GM23338 (cell line): Measurements from ENCODE around the gene SCFD2. TPM values are rescaled to one million over a fixed set of nuclear protein-coding genes. Genes with fewer than 3 reads are reported as not detected.

Experiments used
- ATAC-seq: fragments of 200-7000 bp; cut with Tn5 transposase; 3 replicates; pipeline ENCODE4 v1.9.1; 2020
- DNase-seq: peaks from one replicate; pipeline ENCODE4 v3.0.0-alpha.2; 2015; ENCODE audit warnings: low spot score
- H2AFZ ChIP-seq: fragments of 200-600 bp; sonication (generic); 2 replicates; pipeline ENCODE4 v1.8.0; 2016; ENCODE audit warnings: antibody characterized with exemption, mild to moderate bottlenecking, moderate library complexity
- H3F3A ChIP-seq: fragments of 200-600 bp; sonication (generic); replicated peaks from 2 replicates; pipeline ENCODE4 v1.8.0; 2017; ENCODE audit warnings: antibody characterized with exemption, mixed run types, low read depth
- H3K27ac ChIP-seq: fragments of 200-600 bp; sonication (generic); 2 replicates; pipeline ENCODE4 v1.6.1; 2016; ENCODE audit warnings: low read depth
- H3K27me3 ChIP-seq: fragments of 200-600 bp; sonication (generic); 2 replicates; pipeline ENCODE4 v1.8.0; 2016; ENCODE audit warnings: mild to moderate bottlenecking, mixed run types, moderate library complexity; ENCODE audit not compliant: insufficient read depth
- H3K36me3 ChIP-seq: fragments of 200-600 bp; sonication (generic); 2 replicates; pipeline ENCODE4 v1.8.0; 2016; ENCODE audit warnings: mild to moderate bottlenecking; ENCODE audit not compliant: insufficient read depth
- H3K4me1 ChIP-seq: fragments of 200-600 bp; sonication (generic); 2 replicates; pipeline ENCODE4 v1.8.0; 2016; ENCODE audit warnings: mild to moderate bottlenecking, moderate library complexity; ENCODE audit not compliant: insufficient read depth
- H3K4me2 ChIP-seq: fragments of 200-600 bp; sonication (generic); 2 replicates; pipeline ENCODE4 v1.7.1; 2017; ENCODE audit warnings: mixed run types
- H3K4me3 ChIP-seq: fragments of 200-600 bp; sonication (generic); 2 replicates; pipeline ENCODE4 v1.6.1; 2016; ENCODE audit warnings: mixed run types
- H3K79me2 ChIP-seq: fragments of 200-600 bp; sonication (generic); replicated peaks from 2 replicates; pipeline ENCODE4 v1.8.0; 2017; ENCODE audit warnings: mild to moderate bottlenecking; ENCODE audit not compliant: insufficient read depth
- H3K9me2 ChIP-seq: fragments of 200-600 bp; sonication (generic); 2 replicates; pipeline ENCODE4 v1.8.0; 2017; ENCODE audit not compliant: insufficient read depth
- H4K20me1 ChIP-seq: fragments of 200-600 bp; sonication (generic); replicated peaks from 2 replicates; pipeline ENCODE4 v1.8.0; 2017; ENCODE audit warnings: mild to moderate bottlenecking; ENCODE audit not compliant: insufficient read depth
- H3K27ac Mint-ChIP-seq: 2 replicates; pipeline ENCODE4 v1.8.0; 2020; ENCODE audit warnings: inconsistent platforms, mild to moderate bottlenecking, moderate library complexity, mixed read lengths
- H3K27me3 Mint-ChIP-seq: 3 replicates; pipeline ENCODE4 v1.8.0; 2022; ENCODE audit warnings: low read depth, mild to moderate bottlenecking, moderate library complexity, mixed read lengths, inconsistent platforms; ENCODE audit not compliant: insufficient read depth, poor library complexity
- H3K36me3 Mint-ChIP-seq: 3 replicates; pipeline ENCODE4 v1.8.0; 2021; ENCODE audit warnings: low read depth, mild to moderate bottlenecking, inconsistent platforms, moderate library complexity, mixed read lengths
- H3K4me1 Mint-ChIP-seq: 3 replicates; pipeline ENCODE4 v1.8.0; 2020; ENCODE audit warnings: mild to moderate bottlenecking, inconsistent platforms, mixed read lengths
- H3K4me3 Mint-ChIP-seq: 3 replicates; pipeline ENCODE4 v1.8.0; 2021; ENCODE audit warnings: moderate library complexity, mild to moderate bottlenecking, inconsistent platforms, mixed read lengths
- H3K9me3 Mint-ChIP-seq: 3 replicates; pipeline ENCODE4 v1.8.0; 2020; ENCODE audit warnings: moderate library complexity, mild to moderate bottlenecking, inconsistent platforms, mixed read lengths
- CREB1 ChIP-seq: fragments of 250-450 bp; sonication (Bioruptor Pico); IDR thresholded peaks from 2 replicates; pipeline ENCODE4 v1.5.0; 2020; ENCODE audit warnings: low read depth, mild to moderate bottlenecking, moderate library complexity
- ETS1 ChIP-seq: IDR thresholded peaks from 2 replicates; pipeline ENCODE4 v1.6.1; 2016; ENCODE audit warnings: antibody characterized with exemption
- EZH2 ChIP-seq: fragments of 200-600 bp; sonication (generic); IDR thresholded peaks from one replicate; pipeline ENCODE4 v1.8.0; 2017; ENCODE audit warnings: antibody characterized with exemption, mild to moderate bottlenecking, low read depth; ENCODE audit not compliant: unreplicated experiment
- EZH2phosphoT487 ChIP-seq: fragments of 200-600 bp; sonication (generic); IDR thresholded peaks from one replicate; pipeline ENCODE4 v1.8.1; 2018; ENCODE audit warnings: antibody characterized with exemption; ENCODE audit not compliant: unreplicated experiment
- JUNB ChIP-seq: IDR thresholded peaks from one replicate; pipeline ENCODE4 v1.6.1; 2016; ENCODE audit warnings: antibody characterized with exemption; ENCODE audit not compliant: unreplicated experiment
- NANOG ChIP-seq: IDR thresholded peaks from 2 replicates; pipeline ENCODE4 v1.6.1; 2016; ENCODE audit warnings: antibody characterized with exemption, borderline replicate concordance
- POLR2AphosphoS5 ChIP-seq: IDR thresholded peaks from 2 replicates; pipeline ENCODE4 v1.6.1; 2016; ENCODE audit warnings: antibody characterized with exemption, low read depth
- STAT1 ChIP-seq: IDR thresholded peaks from one replicate; pipeline ENCODE4 v1.6.1; 2016; ENCODE audit warnings: antibody characterized with exemption; ENCODE audit not compliant: unreplicated experiment
- ZNF114 ChIP-seq: fragments of 250-450 bp; sonication (Bioruptor Pico); IDR thresholded peaks from 2 replicates; pipeline ENCODE4 v1.5.0; 2020; ENCODE audit warnings: mild to moderate bottlenecking, moderate library complexity
- ZNF331 ChIP-seq: fragments of 250-450 bp; sonication (Bioruptor Pico); IDR thresholded peaks from 2 replicates; pipeline ENCODE4 v1.5.0; 2020; ENCODE audit warnings: low read depth, mild to moderate bottlenecking, moderate library complexity
- ZNF462 ChIP-seq: fragments of 250-450 bp; sonication (Bioruptor Pico); IDR thresholded peaks from 2 replicates; pipeline ENCODE4 v1.5.0; 2020; ENCODE audit warnings: mild to moderate bottlenecking, moderate library complexity
- polyA plus RNA-seq: library from polyadenylated mRNA; unstranded; fragments of >200 nt; fragmentation: Nextera tagmentation; extraction: Ambion mirVana; gene quantifications from 2 replicates; pipeline ENCODE4 v1.2.1, GENCODE V29; 2016
- total RNA-seq: library from RNA; depleted of rRNA; stranded (reverse); fragments of >200 nt; shearing (Covaris generic); gene quantifications from 2 replicates; pipeline ENCODE4 v1.2.3, GENCODE V29; 2014
- TF ChIP-seq, protein P1 (sequence below): IDR thresholded peaks from one replicate; pipeline ENCODE4 v1.6.1; 2018; ENCODE audit warnings: antibody characterized with exemption; ENCODE audit not compliant: unreplicated experiment
- TF ChIP-seq, protein P2 (sequence below), 2 experiments: fragments of 200-600 bp in 1 of 2; sonication (generic) in 1 of 2; conservative IDR thresholded peaks; 2 replicates each; pipeline versions ENCODE4 v1.5.1 to v1.6.1; 2016 to 2017; ENCODE audit warnings: antibody characterized with exemption in 2 of 2, low read depth in 2 of 2, mild to moderate bottlenecking in 2 of 2, moderate library complexity in 1 of 2

The SCFD2 gene
- total and polyA plus RNA-seq, 2 experiments from 2014 or later = 5.7 to 17.5 TPM

DNA sequence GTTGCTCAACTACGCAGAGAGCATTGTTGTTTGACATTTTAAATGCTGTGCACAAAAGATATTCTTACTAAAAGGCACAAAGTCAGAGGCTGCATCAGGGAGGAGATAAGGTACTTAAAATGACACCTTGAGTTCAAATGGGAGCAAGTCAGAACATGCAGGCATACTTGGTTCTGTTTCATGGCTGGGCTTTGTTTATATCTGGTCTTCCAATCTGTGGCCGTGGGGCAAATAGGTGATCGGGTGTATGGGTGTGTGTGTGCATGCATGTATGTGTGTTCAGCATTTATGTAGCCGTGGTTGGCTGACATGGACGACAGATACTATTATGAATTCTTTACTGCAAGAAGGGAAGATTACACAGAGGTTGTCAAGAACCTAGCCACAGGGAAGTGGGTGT, 397.6 kb downstream of the SCFD2 start:
- no peak for ATAC-seq

More for the DNA sequence above, 397.6 kb downstream of the SCFD2 start:
- H3K4me2 ChIP-seq = no peak overlapping the region
- no peak overlapping the region for H3K27ac Mint-ChIP-seq
- no peaks in the 10 kb centered on the region for H3K4me1 ChIP-seq
- H4K20me1 ChIP-seq = no peaks in the 10 kb centered on the region
- no peak overlapping the region for H3K4me3 Mint-ChIP-seq
- H3K9me3 Mint-ChIP-seq = peaks cover 21% of the 10 kb centered on the region
- peaks cover 2% of the 10 kb centered on the region for H3K27me3 Mint-ChIP-seq
- H3K79me2 ChIP-seq = no peaks in the 10 kb centered on the region
- peaks cover 10% of the 10 kb centered on the region; the same call in 1 of the 2 replicates for H3K9me2 ChIP-seq
- no peak overlapping the region for H3K27ac ChIP-seq
- H3K36me3 Mint-ChIP-seq = peaks cover 26% of the 10 kb centered on the region
- TF ChIP-seq ETS1 (no peak), NANOG (no peak), JUNB (no peak), ZNF462 (CRISPR knock-in tag) (no peak), STAT1 (no peak), ZNF114 (CRISPR knock-in tag) (no peak), EZH2phosphoT487 (no peak), CREB1 (CRISPR knock-in tag) (no peak), EZH2 (no peak), ZNF331 (CRISPR knock-in tag) (no peak), POLR2AphosphoS5 (no peak)
- TF ChIP-seq, protein P1, sequence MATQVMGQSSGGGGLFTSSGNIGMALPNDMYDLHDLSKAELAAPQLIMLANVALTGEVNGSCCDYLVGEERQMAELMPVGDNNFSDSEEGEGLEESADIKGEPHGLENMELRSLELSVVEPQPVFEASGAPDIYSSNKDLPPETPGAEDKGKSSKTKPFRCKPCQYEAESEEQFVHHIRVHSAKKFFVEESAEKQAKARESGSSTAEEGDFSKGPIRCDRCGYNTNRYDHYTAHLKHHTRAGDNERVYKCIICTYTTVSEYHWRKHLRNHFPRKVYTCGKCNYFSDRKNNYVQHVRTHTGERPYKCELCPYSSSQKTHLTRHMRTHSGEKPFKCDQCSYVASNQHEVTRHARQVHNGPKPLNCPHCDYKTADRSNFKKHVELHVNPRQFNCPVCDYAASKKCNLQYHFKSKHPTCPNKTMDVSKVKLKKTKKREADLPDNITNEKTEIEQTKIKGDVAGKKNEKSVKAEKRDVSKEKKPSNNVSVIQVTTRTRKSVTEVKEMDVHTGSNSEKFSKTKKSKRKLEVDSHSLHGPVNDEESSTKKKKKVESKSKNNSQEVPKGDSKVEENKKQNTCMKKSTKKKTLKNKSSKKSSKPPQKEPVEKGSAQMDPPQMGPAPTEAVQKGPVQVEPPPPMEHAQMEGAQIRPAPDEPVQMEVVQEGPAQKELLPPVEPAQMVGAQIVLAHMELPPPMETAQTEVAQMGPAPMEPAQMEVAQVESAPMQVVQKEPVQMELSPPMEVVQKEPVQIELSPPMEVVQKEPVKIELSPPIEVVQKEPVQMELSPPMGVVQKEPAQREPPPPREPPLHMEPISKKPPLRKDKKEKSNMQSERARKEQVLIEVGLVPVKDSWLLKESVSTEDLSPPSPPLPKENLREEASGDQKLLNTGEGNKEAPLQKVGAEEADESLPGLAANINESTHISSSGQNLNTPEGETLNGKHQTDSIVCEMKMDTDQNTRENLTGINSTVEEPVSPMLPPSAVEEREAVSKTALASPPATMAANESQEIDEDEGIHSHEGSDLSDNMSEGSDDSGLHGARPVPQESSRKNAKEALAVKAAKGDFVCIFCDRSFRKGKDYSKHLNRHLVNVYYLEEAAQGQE = no peak
- TF ChIP-seq, protein P2, sequence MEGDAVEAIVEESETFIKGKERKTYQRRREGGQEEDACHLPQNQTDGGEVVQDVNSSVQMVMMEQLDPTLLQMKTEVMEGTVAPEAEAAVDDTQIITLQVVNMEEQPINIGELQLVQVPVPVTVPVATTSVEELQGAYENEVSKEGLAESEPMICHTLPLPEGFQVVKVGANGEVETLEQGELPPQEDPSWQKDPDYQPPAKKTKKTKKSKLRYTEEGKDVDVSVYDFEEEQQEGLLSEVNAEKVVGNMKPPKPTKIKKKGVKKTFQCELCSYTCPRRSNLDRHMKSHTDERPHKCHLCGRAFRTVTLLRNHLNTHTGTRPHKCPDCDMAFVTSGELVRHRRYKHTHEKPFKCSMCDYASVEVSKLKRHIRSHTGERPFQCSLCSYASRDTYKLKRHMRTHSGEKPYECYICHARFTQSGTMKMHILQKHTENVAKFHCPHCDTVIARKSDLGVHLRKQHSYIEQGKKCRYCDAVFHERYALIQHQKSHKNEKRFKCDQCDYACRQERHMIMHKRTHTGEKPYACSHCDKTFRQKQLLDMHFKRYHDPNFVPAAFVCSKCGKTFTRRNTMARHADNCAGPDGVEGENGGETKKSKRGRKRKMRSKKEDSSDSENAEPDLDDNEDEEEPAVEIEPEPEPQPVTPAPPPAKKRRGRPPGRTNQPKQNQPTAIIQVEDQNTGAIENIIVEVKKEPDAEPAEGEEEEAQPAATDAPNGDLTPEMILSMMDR (conservative IDR thresholded peaks at IDR 0.05; ENCODE audit: low read depth in 2 of 2) = no peak
- peaks cover 3% of the 10 kb centered on the region; the same call in 1 of the 2 replicates for H3K36me3 ChIP-seq
- no peak for DNase-seq
- no peaks in the 10 kb centered on the region for H3K27me3 ChIP-seq
- no peaks in the 10 kb centered on the region for H3K4me1 Mint-ChIP-seq
- H3K4me3 ChIP-seq = no peak overlapping the region
- no peak overlapping the region for H2AFZ ChIP-seq
- H3F3A ChIP-seq = no peaks in the 10 kb centered on the region
